NCI-H1105 treated with DMSO at 0.1 percent for 48 hours (cell line): ENCODE results near the gene MGAT4B.
A peak's percentile ranks its signal among the peaks of the same experiment; 100 is the strongest.

Experiments
- DNase-seq: peaks from one replicate; lab custom pipeline; 2025; lab: John Stamatoyannopoulos, UW

The MGAT4B gene

DNA sequence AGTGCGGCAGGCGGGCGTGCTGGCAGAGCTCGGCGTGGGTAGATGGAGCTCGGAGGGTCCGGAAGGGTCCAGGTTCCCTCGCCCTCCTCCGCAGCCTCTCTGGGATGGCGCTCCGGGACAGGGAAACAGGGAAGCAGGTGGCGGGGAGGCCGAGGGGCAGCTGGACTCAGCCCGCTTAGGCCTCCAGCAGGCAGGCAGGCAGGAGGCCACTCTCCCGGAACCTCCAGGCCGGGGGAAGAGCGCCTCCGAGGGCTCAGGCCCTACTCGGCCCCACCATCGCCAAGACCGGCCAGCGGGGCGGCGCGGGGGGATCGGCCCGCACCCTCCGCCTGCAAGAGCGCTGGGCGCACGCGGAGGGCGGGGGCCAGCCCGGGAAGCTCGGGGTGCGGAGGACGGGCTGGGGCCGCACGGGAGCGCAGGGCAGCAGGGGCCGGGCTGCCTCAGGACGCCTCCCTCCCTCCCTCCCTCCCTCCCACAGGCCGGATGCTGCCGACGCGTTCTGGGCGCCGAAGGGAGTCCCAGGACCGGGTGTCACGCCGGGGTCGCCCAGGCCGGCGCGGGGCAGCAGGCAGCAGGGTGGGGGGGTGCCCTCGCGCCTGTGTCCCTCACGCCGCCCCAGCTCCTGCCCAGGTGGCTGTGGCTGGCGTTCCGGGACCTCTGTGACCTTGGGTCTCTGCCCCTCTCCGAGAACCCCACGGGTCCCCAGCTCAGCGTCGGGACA is 977 bp downstream of the MGAT4B start:
- no peak for DNase-seq

DNA sequence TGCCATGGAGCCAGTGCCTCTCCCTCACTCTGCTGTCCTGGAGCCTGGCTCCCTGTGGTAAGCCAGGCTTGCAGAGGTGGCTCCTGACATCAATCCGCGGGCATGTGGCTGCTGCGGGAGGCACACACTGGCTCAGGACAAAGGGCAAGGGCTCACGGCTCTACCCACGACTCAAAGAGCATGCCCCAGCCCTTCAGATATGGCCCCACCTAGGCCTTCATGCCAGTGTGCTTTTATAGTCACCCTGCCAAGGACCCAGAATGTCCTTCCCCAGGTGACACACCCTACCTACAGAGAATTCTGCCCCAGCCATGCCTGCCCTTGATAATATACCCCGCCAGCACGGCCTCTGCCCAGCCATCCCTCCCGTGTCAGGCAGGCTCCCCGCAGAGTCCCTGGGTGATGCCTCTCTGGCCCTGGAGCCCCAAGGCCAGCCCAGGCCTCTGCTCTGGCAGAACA is 1.6 kb downstream of the MGAT4B start:
- no peak for DNase-seq

DNA sequence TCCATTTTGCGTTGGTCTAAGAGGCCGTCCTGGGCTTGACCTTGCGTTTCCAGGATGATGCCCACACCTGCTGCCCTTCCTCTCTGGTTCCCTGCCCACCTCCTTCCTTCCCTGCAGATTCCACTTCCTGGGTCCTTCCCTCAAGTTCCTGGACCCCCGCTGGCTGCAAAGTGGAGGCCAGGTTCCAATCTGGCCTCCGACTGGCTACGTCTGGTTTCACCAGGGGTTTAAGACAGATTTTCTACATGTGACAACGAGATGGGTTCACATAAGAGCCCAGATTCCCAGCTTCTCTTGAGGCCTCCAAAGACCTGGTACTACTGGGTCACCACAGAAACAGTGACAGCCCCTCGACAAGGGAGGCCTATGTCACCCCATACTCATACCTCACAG is 2.1 kb downstream of the MGAT4B start:
- no peak for DNase-seq

DNA sequence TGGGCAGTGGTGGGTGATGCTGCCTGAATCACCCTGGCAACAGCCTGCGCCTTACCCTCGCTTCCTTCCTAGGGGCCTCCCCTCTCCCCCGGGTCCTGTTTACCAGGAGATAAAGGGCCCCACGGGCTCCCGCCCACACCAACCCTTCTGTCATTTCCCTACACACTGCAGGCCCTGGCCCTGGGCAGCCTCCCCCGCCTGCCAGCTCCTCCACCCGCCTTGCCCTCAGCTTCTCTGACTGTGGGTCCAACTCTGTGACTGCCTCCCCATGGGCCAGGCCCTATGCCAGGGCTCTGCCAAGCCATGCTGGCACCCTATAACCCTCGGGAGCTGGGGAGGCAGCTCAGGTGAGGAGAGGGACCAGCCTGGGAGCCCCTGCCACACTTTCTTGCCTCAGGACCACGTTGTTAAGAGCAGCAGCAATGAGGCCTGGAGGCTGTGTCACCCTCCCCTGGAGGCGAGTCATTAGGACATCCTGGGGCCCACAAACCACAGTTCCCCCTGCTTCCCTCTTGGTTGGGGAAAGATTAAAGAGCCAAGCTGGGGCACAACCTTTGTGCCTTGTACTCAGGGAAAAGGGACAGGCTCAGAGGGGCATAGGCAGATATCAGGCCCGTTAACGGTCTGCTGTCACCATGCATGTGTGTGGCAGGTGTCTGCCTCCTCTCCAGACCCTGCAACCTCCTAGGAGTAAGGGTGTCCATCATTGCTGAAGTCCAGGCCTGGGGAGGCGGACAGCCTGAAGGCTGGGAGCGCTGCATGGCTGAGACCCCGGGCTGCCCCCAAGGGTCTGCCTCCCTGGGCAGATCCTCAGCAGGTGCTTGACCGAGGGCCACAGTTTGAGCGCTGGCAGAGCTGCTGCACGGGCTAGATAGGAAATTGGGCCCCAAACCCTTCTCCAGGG is 2.8 kb downstream of the MGAT4B start:
- no peak for DNase-seq

DNA sequence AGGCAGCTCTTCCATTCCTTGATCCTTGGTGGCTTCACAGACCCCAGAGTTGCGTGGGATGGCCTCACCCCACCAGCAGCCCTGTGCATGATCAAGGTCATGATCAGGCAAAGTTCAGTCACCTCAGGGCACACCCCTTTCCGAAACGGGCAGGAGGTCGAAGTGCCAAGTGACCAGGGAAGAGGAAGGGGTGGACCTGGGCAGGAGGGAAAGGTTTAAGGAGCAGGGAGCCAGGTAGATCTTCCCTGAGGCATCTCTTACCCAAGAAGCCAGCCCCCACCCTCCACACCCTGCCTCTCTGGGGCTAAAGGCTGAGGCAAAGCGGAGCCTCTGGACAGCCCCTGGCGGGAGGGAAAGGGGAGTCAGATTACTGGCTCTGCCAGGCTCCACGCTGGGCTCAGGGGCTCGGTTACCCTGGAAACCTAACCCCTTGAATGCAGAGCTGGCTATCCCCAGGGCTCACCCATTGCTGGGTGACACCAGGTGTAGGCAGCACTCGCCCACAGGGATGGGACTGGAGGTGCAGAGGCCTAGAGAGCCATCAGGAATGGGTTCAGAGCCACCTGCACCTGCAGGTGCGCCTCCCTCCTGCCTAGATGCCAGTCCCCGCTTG is 3.6 kb downstream of the MGAT4B start:
- DNase-seq, result peak; percentile 85

DNA sequence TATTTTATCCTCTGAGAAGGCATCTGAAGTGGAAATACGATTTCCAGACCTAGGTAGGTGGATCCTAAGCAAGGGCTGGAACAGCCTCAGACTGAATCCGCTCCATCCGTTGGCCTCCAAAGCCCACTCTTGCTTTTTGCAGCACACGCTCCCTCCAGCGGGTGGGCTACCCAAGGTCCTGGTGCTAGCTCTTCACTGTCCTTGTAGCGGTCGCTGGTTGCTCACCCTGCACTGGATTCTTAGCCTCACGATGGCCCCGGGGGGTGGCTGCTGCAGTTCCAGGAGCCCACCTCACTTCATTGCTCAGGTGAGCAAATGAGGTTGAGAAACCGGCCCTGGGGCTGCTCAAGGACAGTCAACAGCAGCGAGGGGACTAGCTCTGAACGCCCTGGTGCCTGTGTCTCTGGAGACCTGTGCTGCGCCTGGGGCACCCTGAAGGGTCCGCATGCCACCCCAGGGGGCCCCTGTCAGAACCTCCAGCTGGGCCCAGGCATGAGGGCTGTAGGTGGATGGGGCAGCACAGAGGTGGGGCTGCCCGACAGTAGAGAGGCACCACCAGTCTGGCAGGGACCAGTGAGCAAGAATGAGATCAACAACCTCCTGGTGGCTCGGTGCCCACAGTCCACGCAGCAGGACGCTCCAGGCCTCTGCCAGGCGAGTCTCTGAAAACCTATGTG is 4.3 kb downstream of the MGAT4B start:
- DNase-seq, result no peak

DNA sequence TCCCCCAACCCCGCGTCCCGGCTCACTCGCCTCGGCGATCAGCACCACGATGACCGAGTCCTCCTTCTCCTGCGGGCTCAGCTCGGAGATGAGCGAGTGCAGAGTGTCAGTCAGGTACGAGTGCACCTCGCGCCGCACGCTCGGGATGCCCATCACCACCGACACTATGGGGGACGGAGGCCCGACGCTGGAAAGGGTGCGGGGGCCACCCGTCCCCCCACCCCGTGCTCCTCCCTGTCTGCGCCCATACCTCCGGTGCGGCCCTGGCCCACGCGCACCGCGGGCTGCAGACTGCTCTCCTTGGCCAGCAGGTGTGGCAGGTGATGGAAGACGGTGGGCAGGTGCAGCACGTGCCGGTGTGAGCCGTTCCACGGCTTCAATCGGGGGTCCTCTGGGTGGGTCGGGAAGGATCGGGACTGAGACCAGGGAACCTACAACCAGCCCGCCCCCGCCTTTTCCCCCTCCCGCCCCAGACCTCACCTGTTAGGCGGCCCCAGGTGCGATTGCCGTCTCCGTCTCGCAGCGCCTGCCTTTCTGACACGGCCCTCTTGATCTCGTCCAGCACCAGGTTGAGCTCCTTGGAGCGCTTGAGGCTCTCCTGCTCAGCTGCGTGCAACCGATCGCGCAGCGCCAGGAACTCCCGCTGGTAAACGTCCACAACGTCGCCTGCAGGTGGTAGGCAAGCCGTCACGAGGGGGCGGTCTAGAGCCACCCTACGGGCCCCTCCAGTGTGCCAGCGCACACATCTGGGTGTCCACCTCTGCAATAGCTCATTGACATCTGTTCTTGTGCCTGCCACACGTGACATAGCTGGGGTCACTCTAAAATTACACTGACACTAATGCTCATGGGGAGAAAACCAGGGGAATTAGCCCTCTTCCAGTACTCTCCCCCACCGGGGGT is 5.1 kb downstream of the MGAT4B start:
- no peak for DNase-seq

DNA sequence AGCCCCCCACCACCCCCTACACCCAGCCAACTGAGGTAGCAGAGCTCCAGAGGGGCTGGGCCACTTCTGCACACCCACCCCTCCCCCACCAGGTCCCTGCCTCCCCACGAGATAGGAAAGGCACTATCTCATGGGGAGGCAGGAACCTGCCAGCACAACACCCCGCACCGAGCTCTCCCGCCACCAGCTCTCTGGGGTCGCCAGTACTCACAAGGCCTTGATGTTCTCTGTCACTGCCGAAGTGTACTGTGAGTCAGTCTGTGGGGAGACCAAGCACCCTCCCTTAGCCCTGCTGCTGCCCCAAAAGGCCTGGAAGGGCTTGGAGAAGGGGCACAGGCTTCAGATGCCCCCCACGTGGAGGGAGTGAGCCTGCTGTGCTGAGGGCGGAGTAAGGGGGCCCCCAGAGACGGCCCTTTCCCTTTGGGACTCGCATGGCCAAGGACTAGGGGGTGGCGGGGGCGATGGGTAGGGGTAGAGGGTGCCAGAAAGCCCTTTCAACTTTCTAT is 5.9 kb downstream of the MGAT4B start:
- DNase-seq, result no peak

DNA sequence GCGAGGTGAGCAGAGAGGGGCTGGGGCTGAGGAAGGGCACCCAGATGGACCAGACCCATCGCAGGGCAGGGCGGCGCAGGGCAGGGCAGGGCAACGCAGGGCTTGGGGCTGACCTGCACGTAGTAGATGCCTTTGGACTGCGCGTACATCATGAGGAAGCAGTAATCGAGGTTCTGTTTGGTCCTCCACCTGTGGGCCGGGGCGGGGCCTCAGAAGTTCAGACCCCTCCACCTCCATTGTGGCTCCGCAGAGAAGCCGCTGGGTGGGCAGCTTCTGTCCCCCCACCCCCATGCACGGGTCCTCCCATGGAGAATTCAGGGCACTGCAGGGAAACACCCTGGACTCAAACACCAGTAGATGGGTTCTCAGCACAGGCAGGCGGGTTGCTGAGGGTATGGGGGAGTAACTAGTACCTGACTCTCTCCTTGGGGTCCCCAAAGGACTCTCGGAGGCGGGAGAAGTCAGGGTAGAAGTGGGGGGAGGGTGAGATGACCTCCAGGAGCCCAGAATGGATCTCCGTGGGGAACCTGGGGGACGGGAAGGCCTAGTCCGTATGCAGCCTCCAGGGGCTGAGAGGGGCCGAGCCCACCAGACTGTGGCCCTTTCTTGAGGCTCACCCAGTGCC is 6.5 kb downstream of the MGAT4B start:
- no peak for DNase-seq

DNA sequence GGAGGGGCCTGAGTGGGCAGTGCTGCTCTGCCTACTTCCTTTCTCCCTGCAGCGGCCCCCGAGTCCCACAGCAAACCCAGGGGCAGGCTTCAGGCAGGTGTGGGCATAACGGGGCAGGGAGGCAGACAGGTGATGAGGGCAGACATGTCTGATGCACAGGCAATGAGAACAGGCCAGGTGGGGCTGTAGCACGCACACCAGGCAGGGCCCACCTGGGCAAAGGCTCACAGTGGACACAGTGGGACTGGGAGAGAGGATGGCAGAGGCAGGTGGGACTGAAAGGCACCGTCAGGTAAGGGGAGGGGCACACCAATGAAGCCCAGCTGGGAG is 7.1 kb downstream of the MGAT4B start:
- DNase-seq, result no peak

DNA sequence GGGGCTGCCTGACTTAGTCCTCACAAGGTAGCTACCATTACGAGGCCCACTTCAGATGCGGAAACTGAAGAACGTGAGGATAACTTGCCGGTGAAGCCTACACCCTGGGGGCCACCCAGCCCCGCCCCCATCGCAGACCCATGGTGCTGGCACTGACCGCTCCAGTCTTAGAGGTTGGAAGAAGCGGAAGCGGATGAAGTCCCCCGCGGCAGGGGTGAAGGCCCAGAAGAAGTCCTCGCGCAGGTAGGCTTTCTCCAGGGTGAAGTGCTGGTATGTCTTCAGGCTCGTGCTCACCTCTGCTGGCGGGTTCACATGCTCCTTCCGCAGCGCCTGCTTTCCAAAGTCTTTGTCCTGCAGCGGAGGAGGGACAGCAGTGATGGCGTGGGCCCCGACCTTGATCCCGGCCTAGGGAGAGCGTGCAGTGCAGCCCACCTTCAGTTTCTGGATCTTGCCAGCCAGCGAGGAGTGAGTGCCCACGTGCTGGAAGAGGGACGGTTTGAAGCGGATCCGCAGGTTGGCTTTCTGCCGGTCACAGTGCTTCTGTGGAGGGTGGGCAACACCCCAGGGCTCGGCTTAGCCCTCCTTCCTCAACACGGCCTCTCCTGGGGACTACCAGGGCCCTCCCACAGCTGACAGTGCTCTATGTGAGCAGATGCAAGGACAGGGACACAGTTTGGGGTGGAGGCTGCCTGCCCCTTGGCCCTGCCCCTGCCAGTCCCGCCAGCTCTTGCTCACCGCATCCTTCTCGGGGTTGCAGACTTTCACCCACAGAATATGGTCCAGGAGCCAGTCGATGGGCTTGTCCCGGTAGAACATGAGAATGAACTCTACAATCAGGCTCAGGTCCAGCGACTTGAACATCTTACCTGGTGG is 7.7 kb downstream of the MGAT4B start:
- DNase-seq, result no peak

DNA sequence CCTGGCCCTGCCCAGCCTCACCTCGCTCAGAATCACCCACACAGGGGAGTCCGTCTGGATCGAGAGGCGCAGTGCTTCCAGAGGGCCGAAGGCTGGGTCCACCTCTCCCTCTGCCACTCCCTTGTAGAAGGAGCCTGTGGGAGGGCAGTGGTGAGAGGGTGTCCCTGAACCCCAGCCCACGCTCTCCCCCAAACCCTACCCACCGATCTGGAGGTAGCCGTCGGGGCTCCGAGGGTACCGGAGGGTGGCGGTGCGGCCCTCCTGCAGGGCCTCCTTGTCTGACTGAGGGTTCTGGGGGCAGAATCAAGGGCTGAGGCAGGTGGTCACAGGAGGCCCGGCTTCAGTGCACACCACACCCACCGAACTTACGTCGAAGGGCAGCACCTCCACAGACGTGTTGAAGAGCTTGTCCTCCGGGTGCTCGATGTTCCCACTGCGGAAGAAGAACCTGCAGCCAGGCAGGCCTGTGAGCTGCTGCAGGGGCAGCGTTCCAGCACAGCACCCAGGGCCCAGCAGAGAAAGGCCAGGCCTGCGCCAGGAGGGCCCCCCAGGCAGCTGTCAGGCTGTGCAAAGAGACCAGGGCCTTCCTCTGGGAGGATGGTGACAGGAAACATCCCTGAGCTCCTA is 8.4 kb downstream of the MGAT4B start:
- no peak for DNase-seq

DNA sequence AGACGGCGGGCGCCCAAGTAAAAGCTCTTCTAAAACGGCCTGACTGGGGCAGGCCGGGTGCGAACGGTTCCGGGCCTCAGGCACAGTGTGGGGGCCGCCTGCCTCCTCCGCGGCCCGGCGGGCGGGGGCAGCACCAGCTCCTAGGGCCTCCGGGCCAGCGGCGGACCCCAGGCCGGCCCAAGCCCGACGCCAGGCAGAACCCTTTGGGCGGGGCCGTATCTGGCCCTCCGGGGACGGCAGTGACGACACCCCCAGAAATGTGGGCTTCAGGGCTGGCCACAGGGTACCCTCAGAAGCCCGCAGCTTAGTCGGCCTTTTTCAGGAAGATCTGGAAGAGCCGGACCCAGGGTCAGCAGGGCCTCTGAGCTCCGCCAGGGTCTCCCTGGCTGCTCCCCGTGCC is 8.9 kb downstream of the MGAT4B start:
- DNase-seq, result no peak

DNA sequence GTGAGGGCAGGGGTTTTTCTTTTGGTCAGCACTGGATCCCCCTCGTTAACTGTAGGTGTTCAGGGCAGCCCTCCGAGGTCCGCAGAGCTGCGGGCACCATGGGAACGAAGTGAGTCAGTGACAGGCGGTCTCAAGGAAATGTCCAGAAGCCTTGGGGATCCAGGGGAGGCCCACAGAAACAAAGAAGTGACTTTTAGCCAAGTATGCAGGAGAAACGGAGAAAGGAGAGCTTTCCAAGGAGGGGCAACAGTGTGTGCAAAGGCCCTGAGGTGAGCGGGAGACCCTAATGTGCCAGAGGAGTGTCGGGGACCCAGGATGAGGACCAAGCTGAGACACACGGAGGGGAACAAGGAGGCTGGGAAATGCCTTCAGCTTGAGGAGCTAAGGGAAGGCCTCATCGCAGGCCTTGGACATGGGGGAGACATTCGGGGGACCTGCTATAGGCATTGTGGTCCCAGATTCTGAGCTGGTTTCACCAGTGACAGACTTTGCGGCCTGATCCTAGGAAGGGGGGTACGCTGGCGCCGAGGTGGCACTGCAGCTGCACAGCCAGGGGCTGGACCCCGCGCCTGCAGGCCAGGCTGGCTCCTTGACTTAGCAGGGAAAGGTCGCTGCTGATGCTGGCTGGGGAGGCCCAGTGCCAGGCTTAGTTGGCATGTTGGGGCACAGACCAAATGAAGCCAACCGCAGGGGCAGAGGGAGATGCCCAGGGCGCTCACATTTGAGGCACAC is 9.6 kb downstream of the MGAT4B start:
- no peak for DNase-seq

DNA sequence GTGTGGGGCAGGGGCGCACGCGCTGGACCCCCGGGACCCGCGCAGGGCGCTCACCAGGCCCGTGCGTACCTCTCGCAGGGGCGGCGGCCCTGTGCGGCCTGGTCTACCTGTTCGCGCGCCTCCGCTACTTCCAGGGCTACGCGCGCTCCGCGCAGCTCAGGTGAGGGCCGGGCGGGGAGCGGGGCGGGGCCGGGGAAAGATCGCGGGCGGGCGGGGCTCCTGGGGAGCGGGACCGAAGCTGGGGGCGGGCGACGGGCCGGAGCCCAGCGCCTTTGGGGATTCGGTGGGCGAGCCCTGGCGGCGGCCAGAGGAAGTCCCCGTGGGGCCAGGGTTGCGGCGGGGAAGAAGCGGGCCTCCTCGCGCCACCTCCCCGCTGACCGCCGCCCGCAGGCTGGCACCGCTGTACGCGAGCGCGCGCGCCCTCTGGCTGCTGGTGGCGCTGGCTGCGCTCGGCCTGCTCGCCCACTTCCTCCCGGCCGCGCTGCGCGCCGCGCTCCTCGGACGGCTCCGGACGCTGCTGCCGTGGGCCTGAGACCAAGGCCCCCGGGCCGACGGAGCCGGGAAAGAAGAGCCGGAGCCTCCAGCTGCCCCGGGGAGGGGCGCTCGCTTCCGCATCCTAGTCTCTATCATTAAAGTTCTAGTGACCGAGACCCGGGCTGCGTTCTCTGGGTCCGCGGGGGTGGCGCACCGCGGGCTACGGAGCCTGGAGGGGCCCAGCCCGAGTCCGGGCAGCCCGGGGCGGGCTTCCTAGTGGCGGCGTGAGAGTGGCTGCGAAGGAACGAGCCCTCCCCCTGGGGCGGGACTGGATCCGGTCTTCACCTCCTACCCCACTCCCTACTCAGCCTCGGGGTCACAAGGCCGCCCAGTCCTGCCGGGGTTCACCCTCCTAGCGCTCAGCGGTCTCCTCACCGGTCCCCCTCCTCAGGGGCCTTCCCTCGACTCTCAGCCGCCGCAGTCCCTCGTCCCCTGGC is 10.5 kb downstream of the MGAT4B start:
- DNase-seq, result peak; percentile 64

DNA sequence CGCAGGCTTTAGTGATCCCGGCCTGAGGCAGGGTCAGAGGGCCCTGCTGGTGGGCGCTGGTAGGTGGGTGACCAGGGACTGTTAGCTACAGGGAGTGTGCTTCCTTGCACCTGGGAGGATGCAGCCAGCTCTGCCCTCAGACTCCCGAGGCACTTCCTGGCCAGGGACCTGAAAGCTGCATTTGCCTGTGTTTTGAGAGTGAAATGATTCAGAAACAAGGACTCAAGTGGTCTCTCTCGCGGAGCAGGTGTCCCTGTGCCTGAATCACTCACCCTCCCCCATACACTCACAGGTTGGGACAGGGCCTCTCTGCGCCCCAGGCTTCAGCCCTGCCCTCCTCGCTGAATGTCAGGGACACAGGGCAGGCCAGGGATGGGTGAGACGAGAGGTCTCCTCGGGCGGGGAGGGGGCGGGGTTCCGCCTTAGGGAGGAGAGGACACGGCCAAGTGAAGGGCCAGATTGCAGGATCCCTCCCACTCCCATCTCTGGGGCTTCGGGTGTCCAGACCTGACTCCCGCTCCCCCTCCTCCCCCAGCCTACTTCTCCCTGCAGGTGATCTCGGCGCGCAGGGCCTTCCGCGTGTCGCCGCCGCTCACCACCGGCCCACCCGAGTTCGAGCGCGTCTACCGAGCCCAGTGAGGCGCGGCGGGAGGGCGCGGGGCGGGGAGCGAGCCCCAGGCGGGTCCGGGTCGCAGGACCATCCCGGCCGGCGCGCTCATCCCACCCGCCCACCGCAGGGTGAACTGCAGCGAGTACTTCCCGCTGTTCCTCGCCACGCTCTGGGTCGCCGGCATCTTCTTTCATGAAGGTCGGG is 11.4 kb downstream of the MGAT4B start:
- DNase-seq, result peak; percentile 57
